Fibroblast of lung (primary cell): Measurements from ENCODE around the gene PPP3CB.

Experiments used
- EZH2 ChIP-seq: IDR thresholded peaks from 2 replicates; pipeline ENCODE4 v1.5.1; 2012; ENCODE audit warnings: low read length, control low read depth, mild to moderate bottlenecking; ENCODE audit errors: missing control alignments
- TF ChIP-seq, protein P1 (sequence below), 2 donors: IDR thresholded peaks in 1 of 2; conservative IDR thresholded peaks in 1 of 2; 1 replicate in 1 of 2; 2 replicates in 1 of 2; pipeline ENCODE4 v1.5.1; 2011 to 2012; ENCODE audit warnings: low read length in 2 of 2, control low read depth in 1 of 2, inconsistent platforms in 1 of 2, low read depth in 1 of 2, mild to moderate bottlenecking in 1 of 2

DNA sequence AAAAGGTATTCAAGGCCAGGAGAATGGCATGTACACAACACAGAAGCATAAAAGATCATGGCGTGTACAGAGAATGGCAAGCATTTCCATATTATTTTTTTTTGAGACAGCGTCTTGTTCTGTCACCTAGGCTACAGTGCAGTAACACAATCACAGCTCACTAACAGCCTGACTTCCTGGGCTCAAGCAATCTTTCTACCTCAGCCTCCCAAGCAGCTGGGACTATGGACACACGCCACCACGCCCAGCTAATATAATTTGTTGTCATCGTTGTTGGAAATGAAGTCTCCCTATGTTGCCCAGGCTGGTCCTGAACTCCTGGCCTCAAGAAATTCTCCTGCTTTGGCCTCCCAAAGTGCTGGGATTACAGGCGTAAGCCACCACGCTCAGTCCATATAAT is 109.2 kb downstream of the PPP3CB start:
- TF ChIP-seq, protein P1, sequence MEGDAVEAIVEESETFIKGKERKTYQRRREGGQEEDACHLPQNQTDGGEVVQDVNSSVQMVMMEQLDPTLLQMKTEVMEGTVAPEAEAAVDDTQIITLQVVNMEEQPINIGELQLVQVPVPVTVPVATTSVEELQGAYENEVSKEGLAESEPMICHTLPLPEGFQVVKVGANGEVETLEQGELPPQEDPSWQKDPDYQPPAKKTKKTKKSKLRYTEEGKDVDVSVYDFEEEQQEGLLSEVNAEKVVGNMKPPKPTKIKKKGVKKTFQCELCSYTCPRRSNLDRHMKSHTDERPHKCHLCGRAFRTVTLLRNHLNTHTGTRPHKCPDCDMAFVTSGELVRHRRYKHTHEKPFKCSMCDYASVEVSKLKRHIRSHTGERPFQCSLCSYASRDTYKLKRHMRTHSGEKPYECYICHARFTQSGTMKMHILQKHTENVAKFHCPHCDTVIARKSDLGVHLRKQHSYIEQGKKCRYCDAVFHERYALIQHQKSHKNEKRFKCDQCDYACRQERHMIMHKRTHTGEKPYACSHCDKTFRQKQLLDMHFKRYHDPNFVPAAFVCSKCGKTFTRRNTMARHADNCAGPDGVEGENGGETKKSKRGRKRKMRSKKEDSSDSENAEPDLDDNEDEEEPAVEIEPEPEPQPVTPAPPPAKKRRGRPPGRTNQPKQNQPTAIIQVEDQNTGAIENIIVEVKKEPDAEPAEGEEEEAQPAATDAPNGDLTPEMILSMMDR (conservative IDR thresholded peaks at IDR 0.05 in 1 of 2, IDR thresholded peaks at IDR 0.05 in 1 of 2; ENCODE audit: low read depth in 1 of 2, low read length in 2 of 2): no peak
- no peak for TF ChIP-seq EZH2
